Gastrocnemius medialis (tissue), 4 donors: ENCODE results near the gene ALDH3B1.
"Not testable (repeated sequence)": the region's sequence is repeated elsewhere in the genome, so short reads cannot be mapped to it uniquely, and the experiment has no call there.

ENCODE experiments used
- POLR2A ChIP-seq, 2 donors: fragments of 450-650 bp; IDR thresholded peaks; one replicate each; pipeline ENCODE4 v1.6.1; 2017; ENCODE audit warnings: antibody characterized with exemption in 2 of 2, mild to moderate bottlenecking in 2 of 2, moderate library complexity in 2 of 2
- TF ChIP-seq, protein P1 (sequence below), 5 experiments: fragments of 450-650 bp in 3 of 5; fragments of 200-600 bp in 2 of 5; sonication (generic) in 2 of 5; IDR thresholded peaks in 4 of 5; conservative IDR thresholded peaks in 1 of 5; 1 replicate in 4 of 5; 2 replicates in 1 of 5; pipeline ENCODE4 v1.5.1; 2016 to 2019; ENCODE audit warnings: antibody characterized with exemption in 5 of 5, mild to moderate bottlenecking in 3 of 5, moderate library complexity in 3 of 5

DNA sequence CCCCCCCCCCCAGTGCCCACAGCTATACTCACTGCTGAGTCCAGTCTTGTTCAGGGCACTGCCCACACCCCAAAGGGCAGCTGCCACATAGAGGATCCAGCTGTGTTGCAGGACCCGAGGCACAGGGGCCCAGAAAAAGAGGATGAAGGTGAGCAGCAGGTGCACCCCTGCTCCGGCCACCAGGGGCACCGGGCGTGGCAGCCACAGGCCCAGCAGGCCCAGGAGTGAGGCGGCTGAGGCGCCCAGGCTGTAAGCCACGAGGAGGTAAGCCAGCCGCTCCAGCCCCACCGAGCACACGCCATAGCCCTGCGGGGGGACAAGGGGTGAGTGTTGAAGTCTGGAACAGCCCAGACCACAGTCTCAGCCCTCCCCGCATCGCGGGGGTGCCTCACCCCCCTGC, 14.5 kb upstream of the ALDH3B1 start:
- not testable (repeated sequence) for TF ChIP-seq POLR2A (IDR thresholded peaks at IDR 0.05)
- TF ChIP-seq, protein P1, sequence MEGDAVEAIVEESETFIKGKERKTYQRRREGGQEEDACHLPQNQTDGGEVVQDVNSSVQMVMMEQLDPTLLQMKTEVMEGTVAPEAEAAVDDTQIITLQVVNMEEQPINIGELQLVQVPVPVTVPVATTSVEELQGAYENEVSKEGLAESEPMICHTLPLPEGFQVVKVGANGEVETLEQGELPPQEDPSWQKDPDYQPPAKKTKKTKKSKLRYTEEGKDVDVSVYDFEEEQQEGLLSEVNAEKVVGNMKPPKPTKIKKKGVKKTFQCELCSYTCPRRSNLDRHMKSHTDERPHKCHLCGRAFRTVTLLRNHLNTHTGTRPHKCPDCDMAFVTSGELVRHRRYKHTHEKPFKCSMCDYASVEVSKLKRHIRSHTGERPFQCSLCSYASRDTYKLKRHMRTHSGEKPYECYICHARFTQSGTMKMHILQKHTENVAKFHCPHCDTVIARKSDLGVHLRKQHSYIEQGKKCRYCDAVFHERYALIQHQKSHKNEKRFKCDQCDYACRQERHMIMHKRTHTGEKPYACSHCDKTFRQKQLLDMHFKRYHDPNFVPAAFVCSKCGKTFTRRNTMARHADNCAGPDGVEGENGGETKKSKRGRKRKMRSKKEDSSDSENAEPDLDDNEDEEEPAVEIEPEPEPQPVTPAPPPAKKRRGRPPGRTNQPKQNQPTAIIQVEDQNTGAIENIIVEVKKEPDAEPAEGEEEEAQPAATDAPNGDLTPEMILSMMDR (IDR thresholded peaks at IDR 0.05 in 4 of 5, conservative IDR thresholded peaks at IDR 0.05 in 1 of 5) = not testable (repeated sequence)
